ENCODE results near the gene CNTFR.

- TF ChIP-seq CTCF (IDR thresholded peaks at IDR 0.05) = peak in 1 of 6 experiments; percentile 35
- no peak for TF ChIP-seq POLR2A (IDR thresholded peaks at IDR 0.05)
Observed at GRCh38 chr9:34522971-34523797, 66.3 kb downstream of the CNTFR start, which contains the start of gene ENHO.

Data from Peyer's patch (tissue), 4 donors.